HG02885 (cell line): Measurements from ENCODE around the gene PTPRK.
"Not testable (repeated sequence)": the region's sequence is repeated elsewhere in the genome, so short reads cannot be mapped to it uniquely, and the experiment has no call there.

ENCODE experiments used
- ATAC-seq: cut with Tn5 transposase; IDR thresholded peaks from one replicate; pipeline ENCODE4 v1.9.1; 2021; ENCODE audit warnings: mild to moderate bottlenecking; ENCODE audit not compliant: unreplicated experiment, poor library complexity

Gene PTPRK

GRCh38 chr6:127998985-127999384 lies 521.4 kb downstream of the PTPRK start:
- ATAC-seq, result no peak

GRCh38 chr6:127997496-127998164 lies 522.8 kb downstream of the PTPRK start:
- no peak for ATAC-seq

- ATAC-seq, result no peak
Measured at GRCh38 chr6:127996925-127997324, 523.5 kb downstream of the PTPRK start.

- no peak for ATAC-seq
Measured at GRCh38 chr6:127992144-127992543, 528.3 kb downstream of the PTPRK start.

GRCh38 chr6:127990074-127990473 lies 530.3 kb downstream of the PTPRK start:
- ATAC-seq, result no peak

GRCh38 chr6:127980996-127981395 lies 539.4 kb downstream of the PTPRK start:
- ATAC-seq, result no peak

GRCh38 chr6:127978185-127978584 lies 542.2 kb downstream of the PTPRK start:
- ATAC-seq, result not testable (repeated sequence)

- no peak for ATAC-seq
Measured at GRCh38 chr6:127976796-127977195, 543.6 kb downstream of the PTPRK start.

GRCh38 chr6:127976111-127976510 lies 544.3 kb downstream of the PTPRK start:
- ATAC-seq, result no peak

- ATAC-seq, result no peak
Measured at GRCh38 chr6:127972815-127973214, 547.6 kb downstream of the PTPRK start.

- ATAC-seq, result peak; percentile 52
Measured at GRCh38 chr6:127971945-127972391, 548.4 kb downstream of the PTPRK start.

- ATAC-seq, result peak; percentile 5
Measured at GRCh38 chr6:127971386-127971785, 549.0 kb downstream of the PTPRK start.

GRCh38 chr6:127969701-127970100 lies 550.7 kb downstream of the PTPRK start:
- no peak for ATAC-seq

- ATAC-seq, result no peak
Measured at GRCh38 chr6:127968394-127968793, 552.0 kb downstream of the PTPRK start.

- no peak for ATAC-seq
Measured at GRCh38 chr6:127967708-127968107, 552.7 kb downstream of the PTPRK start.

- no peak for ATAC-seq
Measured at GRCh38 chr6:127966616-127967015, 553.8 kb downstream of the PTPRK start.

- ATAC-seq, result no peak
Measured at GRCh38 chr6:127963495-127963894, 556.9 kb downstream of the PTPRK start.

- no peak for ATAC-seq
Measured at GRCh38 chr6:127959869-127960268, 560.5 kb downstream of the PTPRK start.

GRCh38 chr6:127956956-127957355 lies 563.4 kb downstream of the PTPRK start:
- ATAC-seq, result no peak

- no peak for ATAC-seq
Measured at GRCh38 chr6:127956260-127956888, 564.0 kb downstream of the PTPRK start.

GRCh38 chr6:127954082-127954481 lies 566.3 kb downstream of the PTPRK start:
- no peak for ATAC-seq

- no peak for ATAC-seq
Measured at GRCh38 chr6:127952831-127953230, 567.6 kb downstream of the PTPRK start.
